HCT116 (cell line): ENCODE measurements around the gene URAD. TPM values are rescaled to one million over a fixed set of nuclear protein-coding genes. Genes with fewer than 3 reads are reported as not detected.

Experiments used
- ATAC-seq: fragments of 200-7000 bp; cut with Tn5 transposase; 2 replicates; pipeline ENCODE4 v1.9.1; 2020; ENCODE audit warnings: mild to moderate bottlenecking, moderate library complexity
- Bru-seq: library from RNA; stranded (reverse); fragments of 400-500 nt; gene quantifications from one replicate; lab custom pipeline; 2021; lab: Mats Ljungman, UMichigan
- BruChase-seq, 2 experiments: library from RNA; stranded (reverse); fragments of 400-500 nt; gene quantifications; one replicate each; lab custom pipeline; 2021; lab: Mats Ljungman, UMichigan
- BruUV-seq: library from RNA; stranded (reverse); fragments of 400-500 nt; replicated peaks from 2 replicates; lab custom pipeline; 2021; lab: Mats Ljungman, UMichigan
- CTCF ChIA-PET: fragments of 300-600 bp; sonication (Branson Sonifier 250); formaldehyde crosslinking; loops from one replicate; lab custom pipeline; 2021; ENCODE audit warnings: antibody characterized with exemption; lab: Charles Lee
- POLR2A ChIA-PET: fragments of 300-600, 350-600 bp; sonication (Branson Sonifier 250); formaldehyde crosslinking; loops from one replicate; lab custom pipeline; 2021; ENCODE audit warnings: antibody characterized with exemption; lab: Charles Lee
- RAD21 ChIA-PET, 2 experiments: fragments of 300-600 bp; sonication (Branson Sonifier 250); formaldehyde crosslinking; loops; one replicate each; lab custom pipeline; 2023; ENCODE audit warnings: low total read pairs in 2 of 2; ENCODE audit not compliant: uncharacterized antibody in 2 of 2, unreplicated experiment in 2 of 2, low non-redundant PET in 1 of 2; lab: Charles Lee
- DNase-seq: peaks from one replicate; pipeline ENCODE4 v3.0.0-alpha.2; 2010; ENCODE audit warnings: low read depth, low spot score
- H2AFZ ChIP-seq: fragments of 200-600 bp; shearing (Covaris generic), sonication (generic); 2 replicates; pipeline ENCODE4 v1.6.1; 2017; ENCODE audit warnings: low read depth, mixed run types, mixed read lengths, antibody characterized with exemption, low read length; ENCODE audit not compliant: poor library complexity, severe bottlenecking
- H3K27ac ChIP-seq: 2 replicates; pipeline ENCODE4 v1.5.1; 2012; ENCODE audit warnings: low read depth, low read length
- H3K27me3 ChIP-seq: fragments of 200-600 bp; sonication (generic); 2 replicates; pipeline ENCODE4 v1.6.1; 2016; ENCODE audit warnings: mixed run types, low read length, mixed read lengths; ENCODE audit not compliant: insufficient read depth
- H3K36me3 ChIP-seq, 2 experiments: fragments of 200-500 bp in 1 of 2; fragments of 200-600 bp in 1 of 2; sonication (Bioruptor generic) in 1 of 2; sonication (generic) in 1 of 2; 2 replicates each; pipeline versions ENCODE4 v1.5.1 to v1.6.1; 2014 to 2016; ENCODE audit warnings: low read length in 2 of 2, inconsistent platforms in 1 of 2, mixed read lengths in 1 of 2, mixed run types in 1 of 2; ENCODE audit not compliant: insufficient read depth in 2 of 2, control insufficient read depth in 1 of 2
- H3K4me1 ChIP-seq, 2 experiments: fragments of 200-600 bp in 1 of 2; sonication (generic) in 1 of 2; 2 replicates each; pipeline versions ENCODE4 v1.5.1 to v1.6.1; 2012 to 2017; ENCODE audit warnings: low read length in 2 of 2, inconsistent platforms in 1 of 2, mild to moderate bottlenecking in 1 of 2, mixed read lengths in 1 of 2, mixed run types in 1 of 2, moderate library complexity in 1 of 2; ENCODE audit not compliant: insufficient read depth in 2 of 2, control insufficient read depth in 1 of 2
- H3K4me2 ChIP-seq: fragments of 200-600 bp; sonication (generic); 2 replicates; pipeline ENCODE4 v1.6.1; 2017; ENCODE audit warnings: mixed run types, low read length, mixed read lengths
- H3K4me3 ChIP-seq, 2 experiments: fragments of 200-600 bp in 1 of 2; sonication (generic) in 1 of 2; replicated peaks in 1 of 2; 2 replicates each; pipeline ENCODE4 v1.5.1; 2011 to 2016; ENCODE audit warnings: low read length in 2 of 2, control low read depth in 1 of 2, low read depth in 1 of 2, mild to moderate bottlenecking in 1 of 2, mixed read lengths in 1 of 2, mixed run types in 1 of 2
- H3K79me2 ChIP-seq: fragments of 200-600 bp; sonication (generic); 2 replicates; pipeline ENCODE4 v1.6.1; 2017; ENCODE audit warnings: mild to moderate bottlenecking, mixed run types, low read length, moderate library complexity, mixed read lengths; ENCODE audit not compliant: insufficient read depth
- H3K9ac ChIP-seq: fragments of 200-600 bp; sonication (generic); 2 replicates; pipeline ENCODE4 v1.6.1; 2016; ENCODE audit warnings: low read length, mixed read lengths
- H3K9me2 ChIP-seq: fragments of 200-600 bp; sonication (generic), shearing (Covaris generic); 2 replicates; pipeline ENCODE4 v1.6.1; 2017; ENCODE audit warnings: mixed run types, mild to moderate bottlenecking, moderate library complexity; ENCODE audit not compliant: insufficient read depth
- H3K9me3 ChIP-seq, 2 experiments: fragments of 200-500 bp in 1 of 2; fragments of 200-600 bp in 1 of 2; sonication (Bioruptor generic) in 1 of 2; sonication (generic) in 1 of 2; 2 replicates each; pipeline ENCODE4 v1.6.1; 2014 to 2017; ENCODE audit warnings: low read length in 2 of 2, mixed read lengths in 2 of 2, inconsistent platforms in 1 of 2, low read depth in 1 of 2, mild to moderate bottlenecking in 1 of 2, mixed run types in 1 of 2, moderate library complexity in 1 of 2; ENCODE audit not compliant: control insufficient read depth in 1 of 2, insufficient read depth in 1 of 2
- H4K20me1 ChIP-seq: fragments of 200-600 bp; sonication (generic), shearing (Covaris generic); 2 replicates; pipeline ENCODE4 v1.6.1; 2017; ENCODE audit warnings: mixed run types, mild to moderate bottlenecking, moderate library complexity; ENCODE audit not compliant: insufficient read depth
- ATF3 ChIP-seq: IDR thresholded peaks from 2 replicates; pipeline ENCODE4 v1.6.1; 2012
- CEBPB ChIP-seq: IDR thresholded peaks from 2 replicates; pipeline ENCODE4 v1.6.1; 2012; ENCODE audit warnings: low read depth
- ELF1 ChIP-seq: IDR thresholded peaks from 2 replicates; pipeline ENCODE4 v1.6.1; 2012; ENCODE audit warnings: low read depth, borderline replicate concordance
- FOSL1 ChIP-seq: IDR thresholded peaks from 2 replicates; pipeline ENCODE4 v1.6.1; 2012; ENCODE audit warnings: low read depth
- JUND ChIP-seq: IDR thresholded peaks from 2 replicates; pipeline ENCODE4 v1.6.1; 2012
- POLR2A ChIP-seq: IDR thresholded peaks from 2 replicates; pipeline ENCODE4 v1.7.0; 2011; ENCODE audit warnings: borderline replicate concordance; ENCODE audit not compliant: insufficient read depth, insufficient read length; ENCODE audit errors: extremely low read depth
- POLR2AphosphoS5 ChIP-seq: IDR thresholded peaks from 2 replicates; pipeline ENCODE4 v1.6.1; 2011; ENCODE audit warnings: mild to moderate bottlenecking, low read depth, low read length, moderate library complexity
- RAD21 ChIP-seq: IDR thresholded peaks from 2 replicates; pipeline ENCODE4 v1.6.1; 2012; ENCODE audit warnings: low read depth, mild to moderate bottlenecking
- REST ChIP-seq: IDR thresholded peaks from 2 replicates; pipeline ENCODE4 v1.6.1; 2012; ENCODE audit warnings: low read depth
- SIN3A ChIP-seq: IDR thresholded peaks from 2 replicates; pipeline ENCODE4 v1.6.1; 2012; ENCODE audit warnings: low read depth
- SRF ChIP-seq: IDR thresholded peaks from 2 replicates; pipeline ENCODE4 v1.6.1; 2012; ENCODE audit warnings: low read depth
- TCF7L2 ChIP-seq: IDR thresholded peaks from 2 replicates; pipeline ENCODE4 v1.7.0; 2011; ENCODE audit warnings: borderline replicate concordance, inconsistent platforms; ENCODE audit not compliant: insufficient read depth, insufficient read length; ENCODE audit errors: extremely low read depth
- YY1 ChIP-seq: IDR thresholded peaks from 2 replicates; pipeline ENCODE4 v1.6.1; 2011; ENCODE audit warnings: low read length, low read depth, moderate library complexity, mild to moderate bottlenecking; ENCODE audit not compliant: insufficient replicate concordance; ENCODE audit errors: extremely low read depth
- ZNF274 ChIP-seq: fragments of 200-500 bp; sonication (Bioruptor generic); IDR thresholded peaks from 2 replicates; pipeline ENCODE4 v1.6.1; 2014; ENCODE audit warnings: mild to moderate bottlenecking, low read depth, low read length, inconsistent platforms
- intact Hi-C: fragments of 100-400 bp; cut with micrococcal nuclease; formaldehyde crosslinking; loops from 2 replicates; pipeline ENCODE4 v1.10.0; 2022
- long read RNA-seq: library from polyadenylated mRNA; unstranded; transcript quantifications from one replicate; pipeline ENCODE4 v2.0.0, GENCODE V29; 2021; ENCODE audit not compliant: unreplicated experiment
- polyA plus RNA-seq: library from polyadenylated mRNA; unstranded; fragments of >200 nt; gene quantifications from 2 replicates; pipeline ENCODE4 v1.2.1, GENCODE V29; 2012; ENCODE audit warnings: missing spikeins
- total RNA-seq: library from RNA; stranded (reverse); gene quantifications from one replicate; pipeline ENCODE4 v1.2.1, GENCODE V29; 2021; ENCODE audit not compliant: unreplicated experiment
- TF ChIP-seq, protein P1 (sequence below): IDR thresholded peaks from 2 replicates; pipeline ENCODE4 v1.6.1; 2011; ENCODE audit warnings: mild to moderate bottlenecking, low read length, moderate library complexity; ENCODE audit not compliant: insufficient replicate concordance; ENCODE audit errors: extremely low read depth

The URAD gene
- total RNA-seq = not detected
- polyA plus RNA-seq = not detected in 2 replicates
- not detected for Bru-seq, nascent RNA
- BruChase-seq, experiment 1, labeled RNA remaining after a 6-hour chase = not detected
- percentile 7 among the genes with signal in this experiment for BruChase-seq, experiment 2, labeled RNA remaining after a 2-hour chase
- long read RNA-seq = 0 reads

DNA sequence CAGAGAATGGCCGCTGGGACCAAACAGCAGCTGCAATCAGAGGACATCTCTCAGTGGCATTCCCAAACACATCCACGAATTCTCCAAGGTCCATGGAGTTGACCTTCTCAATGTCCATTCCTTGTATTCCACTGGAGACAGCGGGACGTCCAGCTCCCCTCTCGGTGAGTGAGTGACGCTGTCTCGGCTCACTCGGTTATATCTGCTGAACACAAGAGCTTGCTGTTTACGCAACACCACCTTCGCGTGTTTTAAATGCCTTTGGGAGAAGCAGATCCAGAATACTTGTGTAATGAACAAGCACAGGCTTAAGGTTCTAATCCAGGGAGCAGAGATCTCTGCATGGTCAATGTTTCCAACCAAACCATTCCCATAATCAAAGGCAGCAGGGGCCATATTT is at the start of gene URAD:
URAD (minus strand) TSS at position 174 of the 400 bp plus-strand sequence; CDS start at position 118, 56 bp downstream.
- H3K9ac ChIP-seq = no peak within 1 kb of the TSS
- H3K9me2 ChIP-seq = no peaks in the 10 kb centered on the region
- no peaks in the 10 kb centered on the region for H3K4me1 ChIP-seq
- no peak for ATAC-seq
- ChIA-PET POLR2A (no interaction called here), CTCF (no interaction called here), RAD21 (no interaction called here)
- H3K36me3 ChIP-seq = no peaks in the 10 kb centered on the region
- no peaks in the 10 kb centered on the region for H4K20me1 ChIP-seq
- H3K4me2 ChIP-seq = no peak within 1 kb of the TSS
- no peak for DNase-seq
- BruUV-seq = no TSS peak
- H3K79me2 ChIP-seq = no peaks in the 10 kb centered on the region
- H3K27ac ChIP-seq = no peak within 1 kb of the TSS
- no peaks in the 10 kb centered on the region for H3K9me3 ChIP-seq
- TF ChIP-seq FOSL1 = no peak
- TF ChIP-seq RAD21 = no peak
- no peak for TF ChIP-seq SRF
- TF ChIP-seq JUND = no peak
- no peak for TF ChIP-seq YY1
- no peak for TF ChIP-seq POLR2AphosphoS5
- no peak for TF ChIP-seq TCF7L2
- no peak for TF ChIP-seq ELF1
- no peak for TF ChIP-seq SIN3A
- no peak for TF ChIP-seq ZNF274
- no peak for TF ChIP-seq REST
- TF ChIP-seq, protein P1, sequence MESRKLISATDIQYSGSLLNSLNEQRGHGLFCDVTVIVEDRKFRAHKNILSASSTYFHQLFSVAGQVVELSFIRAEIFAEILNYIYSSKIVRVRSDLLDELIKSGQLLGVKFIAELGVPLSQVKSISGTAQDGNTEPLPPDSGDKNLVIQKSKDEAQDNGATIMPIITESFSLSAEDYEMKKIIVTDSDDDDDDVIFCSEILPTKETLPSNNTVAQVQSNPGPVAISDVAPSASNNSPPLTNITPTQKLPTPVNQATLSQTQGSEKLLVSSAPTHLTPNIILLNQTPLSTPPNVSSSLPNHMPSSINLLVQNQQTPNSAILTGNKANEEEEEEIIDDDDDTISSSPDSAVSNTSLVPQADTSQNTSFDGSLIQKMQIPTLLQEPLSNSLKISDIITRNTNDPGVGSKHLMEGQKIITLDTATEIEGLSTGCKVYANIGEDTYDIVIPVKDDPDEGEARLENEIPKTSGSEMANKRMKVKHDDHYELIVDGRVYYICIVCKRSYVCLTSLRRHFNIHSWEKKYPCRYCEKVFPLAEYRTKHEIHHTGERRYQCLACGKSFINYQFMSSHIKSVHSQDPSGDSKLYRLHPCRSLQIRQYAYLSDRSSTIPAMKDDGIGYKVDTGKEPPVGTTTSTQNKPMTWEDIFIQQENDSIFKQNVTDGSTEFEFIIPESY = no peak
- no peak for TF ChIP-seq ATF3
- no peak for TF ChIP-seq POLR2A
- no peak for TF ChIP-seq CEBPB
- no peaks in the 10 kb centered on the region for H3K27me3 ChIP-seq
- no peak within 1 kb of the TSS for H3K4me3 ChIP-seq
- intact Hi-C loops = loop anchor here (10.0 kb wide), 2 partner anchors 454 to 1004 kb away; no protein-coding TSS in a partner anchor
- no peak within 1 kb of the TSS for H2AFZ ChIP-seq
